Suppressor macrophage treated with lipopolysaccharide for 1 hour (primary cell): ENCODE results near the gene CD47.

Experiments
- DNase-seq, 3 donors: peaks; one replicate each; pipeline ENCODE4 v3.0.0-alpha.2; 2020 to 2022

CD47 gene

DNA sequence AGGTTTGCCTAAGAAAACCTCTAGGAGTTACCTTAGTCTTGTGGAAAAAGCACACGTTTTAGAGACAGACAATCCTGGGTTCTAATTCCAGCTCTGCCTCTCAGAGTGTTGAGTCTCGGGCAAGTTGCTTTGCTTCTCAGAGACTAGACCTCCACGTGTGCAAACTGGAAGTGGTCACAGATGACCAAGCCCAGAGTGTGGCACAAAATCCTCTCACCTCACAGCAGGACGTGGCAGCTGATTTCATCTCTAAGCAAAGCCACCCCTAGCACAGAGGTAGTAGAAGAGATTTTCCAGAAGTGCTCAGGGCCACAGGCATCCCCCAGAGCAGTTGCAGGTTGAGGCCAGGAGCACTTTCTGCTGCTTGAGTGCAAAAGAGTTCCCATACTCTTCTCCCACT lies 79.2 kb downstream of the CD47 start:
- no peak for DNase-seq

GRCh38 chr3:108008931-108009639 lies 81.7 kb downstream of the CD47 start:
- DNase-seq, result peak; percentile 87 to 93 (median 88)

DNA sequence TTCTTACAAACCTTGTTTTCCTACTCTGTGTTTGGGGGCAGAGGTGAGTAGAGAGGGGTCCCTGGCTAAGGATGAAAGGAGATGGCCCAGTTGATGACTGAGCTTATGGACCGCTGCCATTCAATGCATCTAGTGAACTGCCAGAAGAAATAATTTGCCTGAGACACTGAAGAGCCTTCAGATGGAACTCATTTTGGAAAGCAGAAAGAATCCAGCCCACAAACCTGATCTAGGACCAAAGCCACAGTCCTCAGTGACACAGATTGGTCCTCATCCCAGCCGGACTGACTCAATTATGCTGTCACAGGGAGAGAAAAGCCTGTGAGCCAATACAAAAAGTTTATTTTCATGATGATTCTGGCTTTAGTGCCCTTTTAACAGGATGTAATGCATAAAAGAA lies 82.7 kb downstream of the CD47 start:
- DNase-seq, result no peak

- peak; percentile 72 to 85 (median 81) for DNase-seq
Measured at GRCh38 chr3:108006881-108007331, 83.9 kb downstream of the CD47 start.

GRCh38 chr3:108006077-108006771 lies 84.6 kb downstream of the CD47 start:
- no peak for DNase-seq

- peak; percentile 60 to 86 (median 76) for DNase-seq
Measured at GRCh38 chr3:108004647-108005046, 86.2 kb downstream of the CD47 start.

- peak; percentile 64 to 70 (median 69) for DNase-seq
Measured at GRCh38 chr3:108001457-108001856, 89.4 kb downstream of the CD47 start.

DNA sequence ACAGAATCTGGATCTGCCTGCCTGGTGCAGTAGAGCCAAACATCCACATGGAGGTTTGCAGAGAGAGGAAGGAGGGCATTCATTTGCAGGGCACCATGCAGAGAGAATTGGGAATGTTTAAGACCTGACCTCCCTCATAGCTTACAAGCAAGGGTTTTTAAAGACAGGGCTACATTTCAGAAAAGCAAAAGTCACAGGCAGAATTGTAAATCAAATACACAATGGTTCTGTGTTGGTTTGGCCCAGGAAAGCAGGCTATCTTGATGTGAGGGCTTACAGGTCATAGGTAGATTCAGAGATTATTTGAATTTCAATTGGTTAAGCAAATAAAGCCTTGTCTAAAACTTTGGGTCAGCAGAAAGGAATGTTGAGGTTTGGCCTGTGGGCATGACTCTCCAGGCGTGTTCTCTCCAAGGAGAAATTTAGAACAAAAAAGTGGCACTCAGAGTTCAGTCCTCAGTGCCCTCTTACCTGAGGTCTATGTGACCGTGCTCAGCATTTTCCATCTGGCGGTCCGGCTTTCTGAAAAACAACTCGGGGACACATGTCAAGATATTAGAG lies 91.5 kb downstream of the CD47 start:
- DNase-seq, result no peak

- no peak for DNase-seq
Measured at GRCh38 chr3:107997671-107998070, 93.2 kb downstream of the CD47 start.

DNA sequence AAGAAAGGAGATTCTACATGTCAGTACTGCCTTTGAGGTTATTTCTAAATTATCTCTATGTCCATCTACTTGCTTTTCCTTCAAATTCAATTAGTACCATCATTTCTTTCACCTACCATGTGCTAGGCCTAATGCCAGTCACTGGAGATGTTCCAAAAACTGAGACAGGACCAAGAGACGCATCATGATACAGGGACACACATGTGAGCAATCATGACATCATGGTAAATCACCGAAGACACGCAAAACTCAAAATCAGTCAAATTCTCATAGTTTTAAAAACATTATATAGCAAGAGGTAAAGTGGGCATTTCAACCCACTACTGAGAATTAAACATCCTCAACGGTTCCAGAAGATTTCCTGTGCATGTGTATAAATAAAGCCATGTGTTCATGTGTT lies 95.0 kb downstream of the CD47 start:
- peak in 2 of 3 donors; percentile 48 to 55 for DNase-seq

- no peak for DNase-seq
Measured at GRCh38 chr3:107994956-107995715, 95.7 kb downstream of the CD47 start.

DNA sequence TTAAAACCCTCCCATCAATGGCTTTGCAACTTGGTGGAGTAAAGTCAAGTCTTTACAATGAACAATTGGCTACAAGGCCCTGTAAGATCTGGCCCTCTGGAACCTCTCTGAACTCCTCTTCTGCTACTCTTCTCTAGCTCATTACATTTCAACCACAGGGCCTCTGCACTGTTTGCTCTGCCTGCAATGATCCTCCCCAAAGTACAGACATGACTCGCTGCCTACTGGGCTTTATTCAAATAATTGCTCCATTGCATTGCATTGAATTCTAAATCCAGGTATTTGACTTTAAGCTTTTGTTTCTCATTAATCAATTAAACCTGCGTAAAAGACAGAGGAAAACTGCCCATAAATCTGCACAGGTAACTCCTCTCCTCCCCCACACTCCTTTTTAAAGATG lies 96.7 kb downstream of the CD47 start:
- DNase-seq, result peak in 2 of 3 donors; percentile 46 to 51

DNA sequence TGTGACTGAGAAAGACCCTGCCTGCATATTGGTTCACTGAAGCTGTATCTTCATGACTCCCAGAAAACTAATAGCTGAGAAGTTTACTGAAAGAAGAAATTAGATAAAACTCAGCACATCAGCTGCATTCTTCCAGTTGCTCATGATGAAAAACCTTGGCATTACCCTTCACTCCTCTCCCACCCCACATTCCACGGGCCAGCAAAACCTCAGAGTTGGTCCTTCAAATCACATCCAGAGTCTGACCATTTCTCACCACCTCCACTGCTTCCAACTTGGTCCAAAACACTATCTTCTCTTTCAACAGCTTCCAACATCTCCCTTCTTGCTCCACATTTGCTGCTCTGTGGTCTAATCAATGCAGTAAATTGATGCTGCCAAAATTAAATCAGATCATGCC lies 97.1 kb downstream of the CD47 start:
- DNase-seq, result no peak
